GM19023 (cell line): ENCODE results near the gene CEP350.
"Not testable (repeated sequence)": the region's sequence is repeated elsewhere in the genome, so short reads cannot be mapped to it uniquely, and the experiment has no call there.

Source experiments
- ATAC-seq: cut with Tn5 transposase; IDR thresholded peaks from one replicate; pipeline ENCODE4 v1.9.1; 2021; ENCODE audit warnings: mild to moderate bottlenecking, moderate library complexity; ENCODE audit not compliant: unreplicated experiment

CEP350 gene

DNA sequence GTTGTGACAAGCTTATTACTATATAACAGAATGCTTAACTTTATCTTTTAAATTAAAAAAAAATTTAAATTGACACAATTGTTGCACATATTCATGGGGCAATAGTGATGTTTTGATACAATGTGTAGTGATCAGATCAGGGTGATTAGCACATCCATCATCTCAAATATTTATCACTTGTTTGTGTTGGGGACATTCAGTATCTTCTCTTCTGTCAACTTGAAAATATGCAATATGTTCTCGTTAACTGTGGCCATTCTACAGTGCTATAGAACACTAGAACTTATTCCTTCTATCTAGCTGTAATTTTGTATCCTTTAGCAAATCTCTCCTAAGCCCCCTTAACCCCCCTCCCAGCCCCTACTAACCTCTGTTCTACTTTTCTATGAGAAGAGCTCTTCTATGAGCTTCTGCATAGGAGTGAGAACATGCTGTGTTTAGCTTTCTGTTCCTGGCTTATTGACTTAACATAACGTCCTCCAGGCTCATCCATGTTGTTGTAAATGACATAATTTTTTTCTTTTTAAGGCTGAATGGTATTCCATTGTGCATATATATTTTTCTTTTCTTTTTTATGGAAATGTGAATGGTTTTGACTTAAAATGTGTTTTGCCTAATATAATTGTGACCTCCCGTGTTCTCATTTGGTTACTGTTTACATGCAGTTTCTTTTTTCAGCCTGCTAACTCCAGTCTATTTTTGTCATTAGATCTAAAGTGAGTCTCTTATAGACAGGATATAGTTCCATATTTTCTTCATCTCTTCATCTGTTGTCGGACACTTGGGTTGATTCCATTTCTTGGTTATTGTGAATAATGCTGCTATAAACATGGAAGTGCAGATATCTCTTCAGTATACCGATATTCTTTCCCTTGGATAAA is 23.8 kb downstream of the CEP350 start:
- ATAC-seq: no peak

DNA sequence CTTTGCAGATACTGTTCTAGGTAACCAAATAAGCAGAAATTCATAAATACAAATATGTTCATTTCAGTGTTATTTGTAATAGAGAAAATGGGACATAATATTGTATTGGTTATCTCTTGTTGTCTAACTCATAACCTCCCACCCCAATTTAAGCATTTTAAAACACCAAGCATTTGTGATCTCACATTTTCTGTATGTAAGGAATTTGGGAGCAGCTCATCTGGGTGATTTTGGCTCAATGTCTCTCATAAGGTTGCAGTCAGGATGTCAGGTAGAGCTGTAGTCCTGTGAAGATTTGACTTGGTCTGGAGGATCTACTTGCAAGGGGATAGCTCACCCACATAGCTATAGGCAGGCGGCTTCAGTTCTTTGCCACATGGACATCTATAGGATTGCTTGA is 29.5 kb downstream of the CEP350 start:
- ATAC-seq: no peak

DNA sequence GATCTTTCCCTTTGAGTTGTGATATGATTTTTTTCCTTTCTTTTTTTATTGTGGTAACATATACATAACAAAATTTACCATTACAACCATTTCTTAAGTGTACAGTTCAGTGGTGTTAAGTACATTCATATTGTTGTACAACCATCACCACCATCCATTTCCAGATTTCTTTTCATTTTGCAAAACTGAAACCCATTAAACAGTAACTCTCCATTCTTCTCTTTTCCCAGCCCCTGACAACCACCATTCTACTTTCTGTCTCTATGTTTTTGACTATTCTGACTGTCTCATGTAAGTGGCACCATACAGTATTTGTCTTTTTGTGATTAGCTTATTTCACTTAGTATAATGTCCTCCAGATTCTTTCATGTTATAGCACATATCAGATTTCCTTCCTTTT is 30.3 kb downstream of the CEP350 start:
- no peak for ATAC-seq

DNA sequence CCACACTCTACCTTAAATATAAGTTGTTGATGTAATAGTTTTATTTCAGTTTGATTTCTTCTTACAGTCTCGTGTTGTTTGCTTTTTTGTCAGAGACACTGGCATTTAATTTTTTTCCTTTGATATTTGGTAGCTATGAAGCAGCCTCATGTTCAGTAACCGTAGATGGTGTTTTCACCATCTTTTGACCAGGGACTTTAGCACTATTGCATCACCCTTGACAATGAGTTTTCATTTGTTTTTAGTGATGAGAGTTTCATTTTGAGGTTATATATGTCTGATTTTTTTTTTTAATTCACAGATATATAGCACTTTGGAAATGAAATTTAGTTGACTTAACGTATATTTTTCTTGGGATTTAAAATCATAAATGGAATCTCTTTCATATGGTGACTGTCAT is 36.2 kb downstream of the CEP350 start:
- ATAC-seq: no peak

DNA sequence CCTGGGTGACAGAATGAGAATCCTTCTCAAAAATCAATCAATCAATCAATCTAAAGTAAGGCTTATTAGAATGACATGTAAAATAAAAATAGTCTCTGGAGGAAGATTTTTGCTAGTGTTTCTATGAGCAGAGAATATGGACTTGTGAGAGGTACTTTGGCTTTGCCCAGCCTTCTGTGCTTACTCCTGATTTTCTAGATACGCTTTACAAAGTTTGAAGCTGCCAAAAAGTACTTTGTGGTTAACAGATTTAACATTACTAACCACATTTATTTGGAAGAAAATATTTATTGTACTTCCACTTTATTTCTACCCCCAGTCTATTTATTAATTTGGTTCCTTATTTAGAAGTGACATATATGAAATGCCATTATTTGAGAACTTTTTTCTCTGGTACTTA is 41.0 kb downstream of the CEP350 start:
- ATAC-seq: no peak

DNA sequence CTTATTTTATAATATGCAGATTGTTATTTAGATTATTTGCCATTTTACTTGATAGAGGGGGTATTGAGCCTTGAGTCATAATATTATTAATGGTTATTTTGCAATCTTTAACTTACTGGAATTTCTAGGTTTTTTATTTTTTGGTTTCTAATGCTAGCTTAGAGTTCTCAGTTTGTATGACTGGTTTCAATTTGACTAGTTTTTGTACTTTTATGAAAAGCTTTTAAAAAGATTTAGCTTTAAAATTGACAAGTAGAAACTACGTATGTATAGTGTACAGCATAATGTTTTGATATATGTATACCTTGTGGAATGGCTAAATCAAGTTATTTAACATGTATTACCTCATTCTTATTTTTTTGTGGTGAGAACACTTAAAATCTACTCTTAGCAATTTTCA is 41.5 kb downstream of the CEP350 start:
- peak; percentile 55 for ATAC-seq

DNA sequence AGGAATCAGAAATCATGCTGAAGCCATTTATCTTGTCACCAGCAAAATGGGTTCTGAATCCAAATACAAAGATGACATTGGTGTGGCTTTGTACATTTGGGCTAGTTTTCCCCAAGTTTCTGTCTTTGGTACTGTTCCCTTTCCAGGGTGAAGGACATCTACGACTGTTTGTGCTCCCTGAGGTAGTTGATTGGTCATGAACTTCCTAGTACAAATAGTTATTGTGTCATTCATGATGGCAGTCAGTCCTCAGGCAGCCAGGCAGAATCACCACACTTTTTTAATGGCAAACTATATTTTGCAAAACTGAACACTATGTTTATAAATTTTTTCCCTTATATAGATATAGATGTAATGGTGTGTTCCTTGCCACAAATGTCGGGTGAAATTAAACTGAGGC is 46.0 kb downstream of the CEP350 start:
- ATAC-seq: no peak

DNA sequence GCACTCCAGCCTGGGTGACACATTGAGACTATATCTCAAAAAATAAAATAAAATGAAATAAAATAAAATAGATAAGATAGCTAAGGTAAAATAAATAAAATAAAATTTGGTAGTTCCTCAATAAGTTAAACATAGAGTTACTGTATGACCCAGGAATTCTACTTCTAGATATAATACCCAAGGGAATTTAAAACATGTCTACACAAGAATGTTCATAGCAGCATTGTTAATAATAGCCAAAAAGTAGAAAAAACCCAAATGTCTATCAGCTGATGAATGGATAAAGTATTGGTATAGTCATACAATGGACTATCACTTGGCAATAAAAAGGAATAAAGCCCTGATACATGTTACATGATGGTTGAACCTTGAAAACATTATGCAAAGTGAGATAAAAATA is 47.8 kb downstream of the CEP350 start:
- ATAC-seq: no peak

DNA sequence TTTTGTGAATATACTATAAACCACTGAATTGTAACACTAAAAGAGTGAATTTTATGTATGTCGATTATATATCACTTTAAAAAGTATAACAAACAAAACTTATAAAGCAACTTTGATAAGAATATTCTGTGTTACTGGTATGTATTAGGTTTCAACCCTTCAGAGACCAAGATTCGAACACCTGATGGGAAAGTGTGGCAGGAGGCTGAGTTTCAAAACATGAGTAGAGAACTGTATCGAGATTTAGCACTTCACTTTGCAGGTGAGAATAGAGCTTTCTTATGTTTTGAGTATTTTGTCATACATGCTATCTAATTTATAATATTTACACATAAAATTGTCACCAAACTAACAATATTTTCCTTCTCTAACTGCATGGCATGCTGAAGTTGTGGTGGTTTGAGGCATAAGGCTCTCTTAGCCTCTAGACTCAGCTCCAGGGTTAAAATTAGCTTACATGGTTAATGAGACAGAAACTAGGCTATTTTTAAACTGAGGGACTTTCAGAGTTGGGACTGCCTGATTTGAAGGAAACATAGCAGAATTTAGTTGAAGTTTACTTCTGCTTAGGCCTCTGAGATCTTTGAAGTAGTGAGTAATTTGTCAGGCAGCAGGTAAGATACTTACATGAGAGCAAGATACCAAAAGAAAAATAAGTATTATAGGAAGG is 48.6 kb downstream of the CEP350 start:
- peak; percentile 87 for ATAC-seq

DNA sequence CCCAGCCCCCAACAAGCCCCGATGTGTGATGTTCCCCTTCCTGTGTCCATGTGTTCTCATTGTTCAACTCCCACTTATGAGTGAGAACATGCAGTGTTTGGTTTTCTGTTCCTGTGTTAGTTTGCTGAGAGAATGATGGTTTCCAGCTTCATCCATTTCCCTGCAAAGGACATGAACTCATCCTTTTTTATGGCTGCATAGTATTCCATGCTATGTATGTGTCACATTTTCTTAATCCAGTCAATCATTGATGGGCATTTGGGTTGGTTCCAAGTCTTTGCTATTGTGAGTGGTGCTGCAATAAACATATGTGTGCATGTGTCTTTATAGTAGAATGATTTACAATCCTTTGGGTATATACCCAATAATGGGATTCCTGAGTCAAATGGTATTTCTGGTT is 52.2 kb downstream of the CEP350 start:
- ATAC-seq: not testable (repeated sequence)

DNA sequence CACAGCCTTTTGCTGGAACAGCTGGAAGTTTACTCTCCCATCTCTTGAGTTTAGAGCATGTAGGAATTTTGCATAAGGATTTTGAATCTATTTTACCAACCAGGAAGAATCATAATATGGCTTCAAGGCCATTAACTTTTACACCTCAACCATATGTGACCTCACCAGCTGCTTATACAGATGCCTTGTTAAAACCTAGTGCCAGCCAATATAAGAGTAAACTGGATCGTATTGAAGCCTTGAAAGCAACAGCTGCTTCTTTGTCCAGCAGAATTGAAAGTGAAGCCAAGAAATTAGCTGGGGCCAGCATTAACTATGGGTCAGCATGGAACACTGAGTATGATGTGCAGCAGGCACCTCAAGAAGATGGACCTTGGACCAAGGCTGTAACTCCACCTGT is 65.4 kb downstream of the CEP350 start:
- no peak for ATAC-seq

DNA sequence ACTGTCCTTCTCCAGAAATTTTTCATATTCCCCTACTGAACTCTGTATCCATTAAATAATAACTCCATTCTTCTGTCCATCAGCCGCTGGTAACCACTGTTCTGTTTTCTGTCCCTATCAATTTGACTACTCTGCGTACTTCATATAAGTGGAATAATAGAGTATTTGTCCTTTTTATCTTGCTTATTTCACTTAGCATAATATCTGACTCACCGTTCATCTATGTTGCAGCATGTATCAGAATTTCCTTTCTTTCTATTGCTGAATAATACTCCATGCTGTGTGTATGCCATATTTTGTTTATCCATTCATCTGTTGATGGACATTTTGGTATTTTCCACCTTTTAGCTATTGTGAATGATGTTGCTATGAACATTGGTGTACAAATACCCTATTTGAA is 71.9 kb downstream of the CEP350 start:
- ATAC-seq: no peak

DNA sequence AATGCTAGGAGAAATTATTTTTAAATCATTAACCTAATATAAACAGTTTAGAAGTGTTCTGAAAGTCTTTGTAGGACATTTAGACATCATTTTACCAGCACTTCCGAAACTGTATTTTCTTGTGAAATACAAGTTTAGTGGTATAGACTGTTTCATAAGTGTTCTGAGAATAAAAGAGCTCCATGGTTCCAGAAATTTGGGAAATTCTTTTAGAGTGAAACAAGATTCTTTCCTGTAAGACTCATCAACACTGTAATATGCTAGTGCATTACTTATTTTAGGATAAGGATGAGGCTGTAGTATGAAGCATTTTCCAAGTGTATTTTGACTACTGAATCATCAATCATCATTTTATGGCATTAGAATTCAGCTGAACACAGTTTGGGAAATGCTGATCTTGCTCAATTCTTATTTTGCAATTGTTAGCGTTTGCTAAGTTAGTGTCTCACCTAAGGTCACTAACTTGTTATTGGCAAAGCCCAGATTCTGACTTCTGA is 73.4 kb downstream of the CEP350 start:
- no peak for ATAC-seq

DNA sequence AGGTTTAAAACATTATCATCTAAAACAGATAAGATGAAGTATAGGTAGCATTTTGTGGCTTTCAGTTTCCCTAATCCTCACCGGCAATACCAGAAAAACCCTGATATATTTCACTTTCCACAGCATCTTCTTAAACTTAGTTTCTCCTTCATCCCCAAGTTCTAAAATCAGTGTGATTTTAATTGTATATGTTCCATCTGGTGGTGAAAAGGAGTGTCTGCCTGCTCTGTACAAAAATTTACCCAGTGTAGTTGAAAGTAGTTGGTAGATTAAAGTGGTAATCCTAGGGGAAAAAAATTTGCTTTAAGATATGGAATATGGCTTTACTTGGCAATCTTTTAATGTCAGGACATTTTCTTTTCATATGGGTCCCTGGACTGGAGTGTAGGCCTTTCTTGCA is 74.3 kb downstream of the CEP350 start:
- no peak for ATAC-seq

DNA sequence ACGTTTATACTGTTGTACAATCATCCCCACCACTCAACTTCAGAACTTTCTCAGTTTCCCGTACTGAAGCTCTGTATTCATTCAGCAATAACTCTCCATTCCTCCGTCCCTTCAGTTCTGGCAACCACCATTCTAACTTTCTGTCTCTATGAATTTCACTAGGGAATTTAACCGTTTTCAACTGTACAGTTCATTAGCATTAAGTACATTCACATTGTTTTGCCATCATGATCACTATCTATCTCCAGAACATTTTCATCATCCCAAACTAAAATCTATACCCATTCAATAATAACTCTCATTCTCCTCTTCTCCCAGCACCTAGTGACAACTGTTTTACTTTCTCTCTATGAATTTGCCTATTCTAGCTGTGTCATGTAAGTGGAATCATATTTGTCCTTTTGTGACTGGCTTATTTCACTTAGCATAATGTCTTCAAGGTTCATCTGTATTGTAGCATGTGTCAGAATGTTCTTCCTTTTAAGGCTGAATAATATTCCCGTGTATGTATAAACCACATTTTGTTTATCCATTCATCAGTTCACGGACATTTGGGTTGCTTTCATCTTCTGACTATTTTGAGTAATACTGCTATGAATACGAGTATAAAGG is 75.0 kb downstream of the CEP350 start:
- no peak for ATAC-seq

DNA sequence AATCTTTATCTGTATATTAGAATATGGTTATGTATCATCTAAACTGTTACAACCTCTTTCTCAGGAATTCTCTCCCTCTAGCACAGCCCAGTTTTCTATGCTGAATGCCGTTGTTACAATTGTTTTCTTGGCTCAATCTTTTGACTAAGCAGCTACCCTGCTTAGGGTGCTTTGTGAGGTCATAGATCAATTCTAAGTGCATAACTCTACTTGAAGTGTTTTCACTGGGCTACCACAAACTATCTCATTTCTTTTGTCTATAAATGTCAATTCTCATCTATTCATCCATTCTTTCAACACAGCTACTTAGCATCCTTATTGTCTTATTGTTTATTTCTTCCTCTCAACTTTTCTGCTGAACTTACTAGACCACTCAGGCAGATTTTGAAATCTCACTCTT is 77.1 kb downstream of the CEP350 start:
- no peak for ATAC-seq

DNA sequence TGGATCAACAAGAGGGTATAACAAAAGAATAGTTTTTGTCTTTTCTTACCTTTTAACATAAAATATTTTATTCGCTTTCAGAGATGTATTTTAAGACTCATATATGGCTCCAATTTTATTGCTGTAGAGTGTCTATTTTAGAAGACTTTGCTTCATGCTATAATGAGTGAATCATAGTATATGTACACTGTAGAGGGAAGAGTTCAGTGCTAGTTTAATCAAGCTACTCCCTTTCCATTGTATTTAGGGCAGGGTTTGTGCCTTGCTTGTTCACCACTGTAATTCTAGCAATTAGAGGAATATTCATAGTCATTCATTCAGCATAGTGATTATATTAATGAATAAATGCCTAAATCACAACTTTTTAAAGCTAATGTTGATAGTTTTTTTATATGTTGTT is 78.8 kb downstream of the CEP350 start:
- no peak for ATAC-seq

DNA sequence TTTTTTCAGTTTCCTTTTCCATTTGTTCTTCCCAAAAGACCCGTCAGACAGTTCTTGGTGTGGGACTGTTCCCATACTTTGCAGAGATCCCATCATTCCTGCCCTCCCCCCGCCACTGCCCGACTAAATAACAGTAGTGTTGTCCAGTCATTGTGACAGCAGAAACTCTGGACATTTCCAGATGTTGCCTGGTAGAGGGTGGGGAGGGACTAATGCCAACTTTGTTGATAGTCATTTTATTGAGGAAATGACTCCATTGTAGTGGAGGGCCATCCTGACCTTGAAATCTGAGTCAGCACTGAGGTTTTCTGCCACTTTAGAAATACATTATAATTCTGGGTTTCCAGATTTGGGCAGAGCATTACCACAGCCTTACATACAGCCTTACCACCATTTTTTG is 85.4 kb downstream of the CEP350 start:
- no peak for ATAC-seq

DNA sequence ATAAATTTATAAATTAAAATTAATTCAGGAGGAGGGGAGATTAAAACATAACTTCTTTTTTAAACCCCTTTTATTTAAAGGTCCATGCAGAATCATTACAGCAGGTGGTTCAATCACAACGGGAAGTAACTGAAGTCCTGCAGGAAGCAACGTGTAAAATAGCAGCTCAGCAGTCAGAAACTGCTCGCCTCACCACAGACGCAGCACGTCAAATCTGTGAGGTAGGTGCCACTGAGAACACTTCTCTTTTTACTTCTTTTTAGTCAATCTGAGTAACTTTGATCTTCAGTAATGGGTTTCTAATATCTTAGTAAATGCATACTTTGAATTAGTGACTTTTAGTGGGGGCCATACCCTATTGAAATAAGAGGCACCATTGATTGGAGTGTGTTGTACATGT is 87.0 kb downstream of the CEP350 start:
- no peak for ATAC-seq

DNA sequence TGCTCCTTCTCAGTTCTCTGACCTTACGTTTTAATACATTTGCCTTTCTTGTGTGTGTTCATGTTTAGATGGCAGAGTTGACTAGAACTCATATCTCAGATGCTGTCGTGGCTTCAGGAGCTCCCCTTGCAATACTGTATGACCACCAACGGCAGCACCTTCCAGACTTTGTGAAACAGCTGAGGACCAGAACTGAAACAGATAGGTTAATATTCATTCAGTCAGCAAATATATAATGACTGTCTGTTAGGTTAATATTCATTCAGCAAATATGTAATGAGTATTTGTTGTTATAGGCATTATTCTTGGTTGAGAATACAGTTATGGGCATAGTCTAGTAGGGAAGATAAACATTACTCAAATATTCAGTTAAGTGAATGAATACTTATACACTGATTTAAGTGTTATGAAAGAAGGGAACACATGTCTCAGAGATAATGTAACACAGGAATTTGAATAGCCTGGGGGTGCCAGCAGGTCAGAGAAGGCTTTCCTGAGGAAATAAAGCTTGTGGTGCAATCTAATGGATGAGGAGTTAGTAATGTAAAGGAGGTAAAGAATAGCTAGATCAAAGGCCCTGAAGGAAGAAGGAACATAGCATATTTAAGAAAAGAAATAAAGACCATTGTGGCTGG is 88.5 kb downstream of the CEP350 start:
- ATAC-seq: no peak

DNA sequence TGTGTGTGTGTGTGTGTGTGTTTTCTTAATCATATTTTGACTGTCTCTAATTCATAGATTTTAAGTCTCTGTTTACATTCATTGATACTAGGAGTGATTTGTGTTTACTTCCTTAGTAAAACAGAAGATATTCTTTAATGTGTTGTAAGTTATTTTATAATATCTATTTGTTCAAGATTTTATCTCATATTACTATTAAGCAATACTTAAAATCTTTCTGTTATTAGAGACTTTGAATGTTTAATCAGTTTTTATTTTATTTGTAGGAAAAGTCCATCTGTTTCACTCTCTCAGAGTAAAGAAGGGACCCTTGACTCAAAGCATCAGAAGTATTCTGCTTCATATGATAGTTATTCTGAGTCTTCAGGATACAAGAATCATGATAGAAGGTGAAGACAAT is 89.2 kb downstream of the CEP350 start:
- no peak for ATAC-seq
